Globus pallidus (tissue), 1 donor: ENCODE data around the gene SLC36A2.
"Not testable (repeated sequence)": the region's sequence is repeated elsewhere in the genome, so short reads cannot be mapped to it uniquely, and the experiment has no call there.

Experiments
- DNase-seq: peaks from one replicate; pipeline ENCODE4 v3.0.0-alpha.2; 2015; ENCODE audit warnings: low spot score

SLC36A2 gene

DNA sequence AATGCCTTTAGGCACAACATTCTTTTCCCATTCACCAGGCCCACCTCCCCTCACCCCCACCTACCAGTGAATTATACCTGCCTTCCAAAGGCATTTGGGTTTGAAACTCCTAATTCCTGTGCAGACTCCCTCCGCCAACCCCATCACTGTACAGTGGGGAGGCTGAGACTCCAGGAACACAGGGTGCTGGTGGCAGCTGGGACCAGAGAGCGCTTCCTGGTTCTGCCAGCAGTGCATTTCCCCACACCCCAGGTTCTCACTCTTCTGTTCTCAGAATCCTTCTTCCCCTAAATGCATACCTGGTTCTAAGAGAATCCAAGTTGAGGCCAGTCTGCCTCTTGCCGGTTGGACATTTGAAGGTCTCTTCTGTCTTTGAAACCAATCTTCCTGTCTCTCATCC, 21.1 kb downstream of the SLC36A2 start:
- DNase-seq, result no peak

GRCh38 chr5:151320481-151320880, 26.9 kb downstream of the SLC36A2 start:
- DNase-seq, result no peak

- peak; percentile 26 for DNase-seq
These were observed 28.3 kb downstream of the SLC36A2 start for GRCh38 chr5:151318850-151319732.

DNA sequence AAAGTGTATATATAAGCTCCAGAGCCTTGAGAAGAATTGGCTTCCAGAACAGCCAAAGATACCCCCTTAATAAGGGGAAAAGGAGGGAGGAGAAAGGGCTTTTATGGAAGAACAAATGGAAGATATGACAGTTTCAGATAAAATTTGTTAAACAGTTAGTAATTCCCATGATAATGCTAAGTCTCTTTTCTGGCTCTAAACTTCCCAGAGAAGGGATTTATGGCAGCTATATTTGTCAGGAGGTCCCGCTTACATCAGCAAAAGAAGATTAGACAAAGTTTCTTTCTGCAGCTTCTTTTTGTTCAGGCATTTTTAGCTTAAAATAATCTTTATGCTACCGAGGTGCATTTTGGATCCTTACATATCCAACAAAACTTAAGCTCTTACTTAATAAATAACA, 29.5 kb downstream of the SLC36A2 start:
- DNase-seq, result no peak

DNA sequence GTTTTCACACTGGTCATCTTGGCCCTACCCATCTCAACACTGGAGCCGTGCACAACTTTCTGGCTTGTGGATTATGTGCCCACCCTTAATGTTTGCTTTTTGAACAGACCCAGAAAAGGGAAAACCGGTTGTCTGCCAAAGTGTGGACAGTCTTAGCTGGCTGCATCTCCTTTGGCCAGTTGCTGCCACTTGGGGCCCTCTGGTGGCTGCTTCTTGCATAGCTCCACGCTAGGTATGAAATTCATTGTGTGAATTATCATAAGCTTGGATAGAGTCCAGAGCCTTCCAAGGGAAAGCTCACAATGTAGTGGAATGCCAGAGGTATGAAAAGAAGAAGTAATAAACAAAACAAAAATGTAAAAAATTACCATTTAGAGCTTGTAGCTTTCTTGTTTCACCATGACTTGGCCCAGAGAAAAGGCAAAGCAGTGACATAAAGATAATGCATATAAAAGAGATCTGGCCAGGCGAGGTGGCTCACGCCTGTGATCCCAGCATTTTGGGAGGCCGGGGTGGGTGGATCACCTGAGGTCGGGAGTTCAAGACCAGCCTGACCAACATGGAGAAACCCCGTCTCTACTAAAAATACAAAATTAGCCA, 31.3 kb downstream of the SLC36A2 start:
- peak; percentile 41 for DNase-seq

GRCh38 chr5:151313357-151313756, 34.0 kb downstream of the SLC36A2 start:
- no peak for DNase-seq

DNA sequence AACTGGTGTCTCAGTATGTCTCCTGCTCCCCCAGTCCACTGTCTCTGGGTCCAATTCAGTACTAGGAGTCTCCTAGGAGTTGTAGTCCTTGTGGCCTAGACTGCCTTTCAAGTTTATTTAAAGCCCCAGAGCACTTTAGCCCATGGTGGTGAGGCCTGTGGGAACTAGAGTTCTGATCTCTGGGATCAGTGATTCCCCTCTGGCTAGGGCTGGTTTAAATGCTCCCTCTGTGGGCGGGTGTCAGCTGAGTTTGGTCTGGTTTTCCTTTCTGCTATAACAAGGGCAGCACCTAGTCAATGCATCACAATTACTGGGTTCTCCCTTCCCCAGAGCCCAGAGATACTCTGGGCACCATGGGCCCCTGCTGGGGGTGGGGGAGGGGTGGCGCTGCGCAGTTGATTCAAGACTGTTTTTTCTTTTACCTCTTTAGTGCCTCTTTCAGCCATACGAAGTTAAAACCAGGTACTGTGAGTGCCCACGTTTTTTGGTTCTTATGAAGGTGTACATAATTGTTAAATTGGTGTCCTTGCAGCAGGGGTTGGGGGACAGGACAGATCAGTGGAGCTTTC, 34.5 kb downstream of the SLC36A2 start:
- no peak for DNase-seq

DNA sequence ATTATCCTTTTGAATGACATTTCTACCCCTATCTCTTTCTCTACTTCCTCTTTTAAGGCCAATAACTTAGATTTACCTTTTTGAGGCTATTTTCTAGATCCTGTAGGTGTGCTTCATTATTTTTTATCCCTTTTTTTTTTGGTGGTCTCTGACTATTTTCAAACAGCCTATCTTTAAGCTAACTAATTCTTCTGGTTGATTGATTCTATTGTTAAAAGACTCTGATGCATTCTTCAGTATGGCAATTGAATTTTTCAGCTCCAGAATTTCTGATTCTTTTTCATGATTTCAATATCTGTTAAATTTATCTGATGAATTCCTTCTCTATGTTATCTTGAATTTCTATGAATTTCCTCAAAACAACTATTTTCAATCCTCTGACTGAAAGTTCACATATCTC, 36.4 kb downstream of the SLC36A2 start:
- DNase-seq, result no peak

DNA sequence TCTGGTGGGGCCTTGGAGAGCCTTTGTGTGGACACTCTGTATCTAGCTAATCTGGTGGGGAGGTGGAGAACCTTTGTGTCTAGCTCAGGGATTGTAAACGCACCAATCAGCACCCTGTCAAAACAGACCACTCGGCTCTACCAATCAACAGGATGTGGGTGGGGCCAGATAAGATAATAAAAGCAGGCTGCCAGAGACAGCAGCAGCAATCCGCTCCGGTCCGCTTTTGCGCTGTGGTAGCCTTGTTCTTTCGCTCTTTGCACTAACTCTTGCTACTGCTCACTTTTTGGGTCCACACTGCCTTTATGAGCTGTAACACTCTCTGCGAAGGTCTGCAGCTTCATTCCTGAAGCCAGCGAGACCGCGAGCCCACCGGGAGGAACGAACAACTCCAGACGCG, 37.5 kb downstream of the SLC36A2 start:
- DNase-seq, result not testable (repeated sequence)

DNA sequence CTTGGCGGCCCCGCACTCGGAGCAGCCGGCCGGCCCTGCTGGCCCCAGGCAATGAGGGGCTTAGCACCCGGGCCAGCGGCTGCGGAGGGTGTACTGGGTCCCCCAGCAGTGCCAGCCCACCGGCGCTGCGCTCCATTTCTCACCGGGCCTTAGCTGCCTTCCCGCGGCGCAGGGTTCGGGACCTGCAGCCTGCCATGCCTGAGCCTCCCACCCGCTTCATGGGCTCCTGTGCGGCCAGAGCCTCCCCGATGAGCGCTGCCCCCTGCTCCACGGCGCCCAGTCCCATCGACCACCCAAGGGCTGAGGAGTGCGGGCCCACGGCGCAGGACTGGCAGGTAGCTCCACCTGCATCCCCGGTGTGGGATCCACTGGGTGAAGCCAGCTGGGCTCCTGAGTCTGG, 38.1 kb downstream of the SLC36A2 start:
- not testable (repeated sequence) for DNase-seq

DNA sequence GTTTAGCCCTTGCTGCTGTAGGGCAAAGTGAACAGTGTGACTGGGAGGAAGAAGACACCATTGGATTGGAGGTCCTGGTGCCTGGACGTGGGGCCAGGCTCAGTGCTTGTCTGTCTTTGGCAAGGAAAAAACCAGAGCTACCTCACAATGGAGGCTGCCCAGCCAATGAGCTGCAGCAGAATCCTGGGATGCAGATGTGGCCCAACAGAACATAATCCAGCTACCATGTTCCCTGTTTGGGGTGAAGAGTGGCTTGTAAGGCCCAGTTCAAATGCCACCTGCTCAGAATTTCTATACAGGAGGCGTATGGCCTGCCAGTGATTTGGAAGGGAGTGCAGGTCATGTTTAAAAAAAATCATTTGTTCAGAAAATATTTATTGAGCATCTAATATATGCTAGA, 43.7 kb downstream of the SLC36A2 start, which contains the start of gene SLC36A3:
Gene SLC36A3 (minus strand): TSS at position 101 of the 400 bp plus-strand sequence. CDS start 412 bp downstream, outside the sequence.
- DNase-seq, result no peak

GRCh38 chr5:151298063-151298855, 49.1 kb downstream of the SLC36A2 start:
- peak; percentile 11 for DNase-seq

DNA sequence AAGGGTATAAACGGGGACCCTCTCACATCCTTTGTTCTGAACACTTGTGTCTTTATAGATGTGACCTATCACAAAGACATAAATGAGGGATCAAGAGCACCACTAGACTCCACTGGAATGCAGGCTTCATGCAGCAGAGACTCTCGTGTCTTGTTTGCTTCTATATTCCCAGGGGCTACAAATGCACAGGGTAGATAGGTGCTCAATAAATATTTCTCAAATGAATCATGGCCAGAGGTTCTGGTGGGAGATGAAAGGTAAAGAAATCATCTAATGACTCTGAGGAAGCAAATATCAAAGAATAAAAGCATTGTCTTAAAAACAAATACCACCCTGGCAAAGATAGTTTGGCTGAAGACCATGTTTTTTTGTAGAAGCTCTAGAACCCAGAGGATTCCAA, 50.4 kb downstream of the SLC36A2 start:
- no peak for DNase-seq

GRCh38 chr5:151296478-151296830, 50.9 kb downstream of the SLC36A2 start:
- no peak for DNase-seq

GRCh38 chr5:151295791-151296477, 51.4 kb downstream of the SLC36A2 start:
- DNase-seq, result no peak

GRCh38 chr5:151295138-151295537, 52.2 kb downstream of the SLC36A2 start:
- no peak for DNase-seq

DNA sequence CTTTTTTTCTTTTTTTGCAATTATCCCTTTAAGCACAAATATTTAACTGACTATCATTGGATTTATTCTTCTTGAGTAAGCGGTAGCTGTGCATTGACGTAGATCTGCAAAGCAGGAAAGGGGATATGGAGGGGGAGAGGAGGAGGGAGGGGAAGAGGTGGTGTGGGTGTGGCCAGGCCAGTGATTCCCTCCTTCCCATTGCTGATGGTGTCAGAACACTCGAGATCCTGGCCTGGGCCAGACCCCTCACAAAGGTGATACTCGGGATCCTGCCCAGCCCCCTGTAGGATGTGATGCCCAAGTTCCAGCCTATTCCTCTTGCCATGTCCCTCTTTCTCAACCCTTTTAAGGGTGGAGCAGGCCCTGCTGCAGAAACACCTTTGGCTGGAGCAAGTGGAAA, 53.7 kb downstream of the SLC36A2 start:
- DNase-seq, result no peak

- DNase-seq, result no peak
These were observed 59.2 kb downstream of the SLC36A2 start for GRCh38 chr5:151288180-151288579.

DNA sequence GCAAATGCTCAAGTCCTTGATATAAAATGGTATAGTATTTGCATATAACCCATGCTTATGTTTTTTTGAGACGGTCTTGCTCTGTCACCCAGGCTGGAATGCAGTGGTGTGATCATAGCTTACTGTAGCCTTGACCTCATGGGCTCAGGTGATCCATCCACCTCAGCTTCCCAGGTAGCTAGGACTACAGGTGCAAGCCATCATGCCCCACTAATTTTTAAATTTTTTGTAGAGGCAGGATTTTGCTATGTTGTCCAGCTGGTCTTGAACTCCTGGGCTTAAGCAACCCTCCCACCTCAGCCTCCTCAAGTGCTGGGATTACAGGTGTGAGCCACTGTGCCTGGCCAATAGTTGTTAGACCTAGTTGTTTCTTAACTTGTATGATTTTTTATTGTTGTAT, 61.1 kb downstream of the SLC36A2 start:
- DNase-seq, result no peak

DNA sequence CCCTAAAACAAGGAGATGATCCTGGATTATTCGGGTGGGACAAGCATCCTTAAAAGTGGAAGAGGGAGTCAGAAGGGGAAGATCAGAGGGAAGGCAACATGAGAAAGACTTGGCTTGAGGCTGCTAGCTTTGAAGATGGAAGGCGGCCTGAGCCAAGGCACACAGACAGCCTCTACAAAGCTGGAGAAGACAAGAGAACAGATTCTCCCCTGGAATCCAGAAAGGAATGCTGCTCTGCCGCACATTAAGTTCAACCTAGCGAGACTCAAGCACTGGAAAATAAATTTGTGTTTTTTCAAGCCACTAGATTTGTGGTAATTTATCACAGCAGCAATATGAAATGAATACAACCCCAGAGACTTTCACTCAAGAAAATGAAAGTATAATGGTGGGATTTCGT, 61.7 kb downstream of the SLC36A2 start:
- DNase-seq, result no peak

DNA sequence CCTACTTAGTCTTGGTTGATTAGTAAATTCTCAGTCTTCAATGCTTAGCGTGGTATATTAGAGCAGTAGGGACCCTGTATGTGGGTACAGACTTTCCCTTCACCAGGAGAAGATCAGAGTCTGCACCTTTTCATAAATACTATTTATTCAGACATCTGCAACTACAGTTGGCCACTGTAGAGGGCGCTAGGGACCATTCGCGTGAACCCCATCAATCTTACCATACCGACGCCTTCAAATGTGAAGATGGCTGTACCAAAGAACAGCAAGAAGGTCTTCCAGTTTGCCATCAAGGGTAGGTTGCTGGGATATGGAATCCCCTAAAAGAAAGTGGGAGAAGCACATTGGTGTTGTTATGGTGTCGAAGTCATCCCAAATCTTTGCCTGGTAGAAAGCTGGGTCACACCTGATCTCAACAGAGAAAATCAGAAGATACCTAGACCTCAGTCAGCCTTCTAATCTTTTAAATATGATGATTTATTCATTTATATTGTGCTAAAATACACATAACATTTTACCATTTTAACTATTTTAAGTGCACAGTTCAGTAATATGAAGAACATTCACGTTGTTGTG, 62.9 kb downstream of the SLC36A2 start:
- no peak for DNase-seq
